Urinary bladder (tissue), 4 donors: ENCODE data around the gene TPRG1L. TPM values are rescaled to one million over a fixed set of nuclear protein-coding genes. Genes with fewer than 3 reads are reported as not detected.

Source experiments
- DNase-seq: peaks from one replicate; pipeline ENCODE4 v3.0.0-alpha.2; 2015; ENCODE audit errors: extremely low spot score
- H3K27ac ChIP-seq: one replicate; pipeline ENCODE4 v1.5.1; 2013; ENCODE audit warnings: low read depth, mild to moderate bottlenecking, moderate library complexity
- H3K36me3 ChIP-seq: one replicate; pipeline ENCODE4 v1.6.1; 2013; ENCODE audit warnings: mild to moderate bottlenecking, moderate library complexity; ENCODE audit not compliant: insufficient read depth
- H3K4me1 ChIP-seq: one replicate; pipeline ENCODE4 v1.6.1; 2013; ENCODE audit warnings: mild to moderate bottlenecking, moderate library complexity; ENCODE audit not compliant: insufficient read depth
- H3K4me3 ChIP-seq: one replicate; pipeline ENCODE4 v1.5.1; 2013; ENCODE audit warnings: low read depth, low read length
- WGBS: extraction: QIAGEN DNeasy Blood & Tissue Kit; methylation state at CpG from one replicate; pipeline ENCODE4 v1.1.7; 2013; 5-methylcytosine and 5-hydroxymethylcytosine counted together
- polyA plus RNA-seq: library from polyadenylated mRNA; stranded (reverse); fragments of 200-250 nt; gene quantifications from one replicate; pipeline ENCODE4 v1.2.3, GENCODE V29; 2013
- total RNA-seq: library from RNA; depleted of rRNA; stranded (reverse); fragments of >200 nt; gene quantifications from one replicate; pipeline ENCODE4 v1.2.3, GENCODE V29; 2014
- donor health status: healthy with polysubstance abuse.
- donor health status: healthy.

Gene TPRG1L
- total and polyA plus RNA-seq, 2 donors, result 22.9 to 60.8 TPM

GRCh38 chr1:3644273-3644672 is 19.5 kb downstream of the TPRG1L start:
- Histone ChIP-seq H3K4me3 (no peak overlapping the region), H3K4me1 (no peaks in the 10 kb centered on the region), H3K36me3 (no peaks in the 10 kb centered on the region), H3K27ac (no peak overlapping the region)
- WGBS, result 93% methylated on average over 20 of the region's 25 CpGs
- no peak for DNase-seq

DNA sequence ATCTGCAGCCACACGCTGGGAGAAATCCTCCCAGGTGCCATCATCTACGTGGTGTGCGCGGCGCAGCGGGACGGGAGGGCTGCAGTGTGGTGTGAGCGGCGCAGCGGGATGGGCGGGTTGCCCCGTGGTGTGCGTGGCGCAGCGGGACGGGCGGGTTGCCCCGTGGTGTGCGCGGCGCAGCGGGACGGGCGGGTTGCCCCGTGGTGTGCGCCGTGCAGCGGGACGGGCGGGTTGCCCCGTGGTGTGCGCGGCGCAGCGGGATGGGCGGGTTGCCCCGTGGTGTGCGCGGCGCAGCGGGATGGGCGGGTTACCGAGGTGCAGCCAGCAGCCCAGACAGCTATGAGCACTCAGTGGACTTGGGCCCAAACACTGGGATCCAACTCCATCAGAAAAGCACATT is 20.4 kb downstream of the TPRG1L start:
- DNase-seq, result no peak
- no peak overlapping the region for H3K4me3 ChIP-seq
- 94% methylated on average over 43 of the region's 43 CpGs for WGBS
- no peak overlapping the region for H3K27ac ChIP-seq
- H3K36me3 ChIP-seq, result no peaks in the 10 kb centered on the region
- H3K4me1 ChIP-seq, result no peaks in the 10 kb centered on the region

DNA sequence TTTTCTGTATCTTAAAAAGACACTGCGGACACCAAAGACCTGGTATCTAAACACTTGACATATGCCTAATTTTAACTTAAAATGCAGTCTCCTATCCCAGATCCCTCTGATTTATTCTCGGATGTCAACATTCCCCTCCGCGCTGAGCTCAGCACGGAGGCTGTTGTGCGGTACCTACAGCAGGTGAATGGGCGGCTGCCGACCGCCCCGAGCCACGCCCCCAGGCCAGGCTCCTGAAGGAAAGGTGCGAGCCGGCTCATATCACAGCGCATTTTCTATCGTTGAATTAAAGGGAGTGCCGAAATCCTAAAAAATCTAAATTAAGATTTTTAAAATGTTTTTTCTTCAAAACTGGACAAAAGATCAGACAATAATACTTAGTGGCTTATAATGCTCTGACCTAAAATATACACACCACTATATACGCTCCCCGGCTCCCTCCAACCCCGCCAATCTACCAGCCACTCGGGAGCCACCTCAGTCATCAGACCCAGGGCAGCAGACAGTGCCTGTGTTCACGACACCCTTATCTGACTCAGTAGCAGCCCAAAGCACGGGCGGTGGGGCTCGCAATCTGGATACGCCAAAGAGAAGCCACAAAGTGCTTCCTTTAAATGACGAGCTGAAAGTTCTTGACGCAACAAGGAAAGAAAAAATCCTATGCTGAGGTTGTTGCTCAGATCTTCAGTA is 21.0 kb downstream of the TPRG1L start:
- no peak for DNase-seq
- Histone ChIP-seq H3K27ac (no peak overlapping the region), H3K4me3 (no peak overlapping the region), H3K36me3 (no peaks in the 10 kb centered on the region), H3K4me1 (no peaks in the 10 kb centered on the region)
- WGBS, result 94% methylated on average over 27 of the region's 27 CpGs

GRCh38 chr1:3646596-3646995 is 21.8 kb downstream of the TPRG1L start:
- Histone ChIP-seq H3K4me3 (no peak overlapping the region), H3K27ac (no peak overlapping the region), H3K36me3 (no peaks in the 10 kb centered on the region), H3K4me1 (no peaks in the 10 kb centered on the region)
- no peak for DNase-seq
- 94% methylated on average over 20 of the region's 20 CpGs for WGBS

DNA sequence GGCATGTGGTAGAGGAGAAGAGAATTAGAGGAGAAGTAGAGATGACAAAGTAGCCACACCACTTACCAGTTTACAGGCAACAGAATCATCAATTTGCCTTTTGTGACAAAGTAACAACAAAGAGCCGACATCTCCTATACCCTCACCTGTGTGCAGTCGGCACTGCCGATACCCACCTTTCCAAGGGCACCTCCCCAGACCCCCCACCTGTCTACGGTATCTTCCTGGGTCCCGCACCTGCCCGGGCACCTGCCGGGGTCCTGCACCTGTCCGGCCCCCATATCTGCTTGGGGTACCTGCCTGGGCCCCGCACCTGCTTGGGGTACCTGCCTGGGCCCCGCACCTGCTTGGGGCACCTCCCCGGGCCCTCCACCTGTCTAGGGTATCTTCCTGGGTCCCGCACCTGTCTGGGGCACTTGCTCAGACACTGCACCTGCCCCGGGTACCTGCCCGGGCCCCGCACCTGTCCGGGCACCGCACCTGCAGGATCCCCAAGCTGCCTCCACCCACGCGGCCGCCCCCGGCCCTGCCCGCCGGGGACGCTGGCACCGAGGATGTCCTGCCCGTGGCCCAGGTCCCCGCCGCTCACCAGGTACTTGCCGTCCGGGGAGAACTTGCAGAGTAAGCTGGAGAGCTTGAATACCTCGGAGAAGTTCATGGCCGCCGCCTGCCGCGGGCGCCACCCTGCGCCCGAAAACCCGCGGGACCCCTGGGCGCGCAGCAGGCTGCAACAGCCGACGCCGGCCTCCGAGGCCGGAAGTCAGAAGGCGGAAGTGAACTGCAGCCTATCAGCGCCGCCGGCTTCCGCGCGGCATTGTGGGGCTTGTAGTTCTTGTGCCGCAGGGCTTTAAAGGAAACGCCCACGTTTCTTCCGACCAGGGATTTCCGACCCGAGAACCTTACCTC is 24.8 kb downstream of the TPRG1L start, which contains the start of gene WRAP73:
Gene WRAP73, minus strand, starts transcription at position 762 of the 906 bp plus-strand sequence. Its CDS starts 104 bp downstream, at position 658.
- Histone ChIP-seq H3K4me1 (no peaks in the 10 kb centered on the region), H3K27ac (no peak within 1 kb of the TSS), H3K36me3 (no peaks in the 10 kb centered on the region), H3K4me3 (peak within 1 kb of the TSS; percentile 81)
- 3% methylated on average over 60 of the region's 60 CpGs for WGBS
- peak; percentile 77 for DNase-seq

DNA sequence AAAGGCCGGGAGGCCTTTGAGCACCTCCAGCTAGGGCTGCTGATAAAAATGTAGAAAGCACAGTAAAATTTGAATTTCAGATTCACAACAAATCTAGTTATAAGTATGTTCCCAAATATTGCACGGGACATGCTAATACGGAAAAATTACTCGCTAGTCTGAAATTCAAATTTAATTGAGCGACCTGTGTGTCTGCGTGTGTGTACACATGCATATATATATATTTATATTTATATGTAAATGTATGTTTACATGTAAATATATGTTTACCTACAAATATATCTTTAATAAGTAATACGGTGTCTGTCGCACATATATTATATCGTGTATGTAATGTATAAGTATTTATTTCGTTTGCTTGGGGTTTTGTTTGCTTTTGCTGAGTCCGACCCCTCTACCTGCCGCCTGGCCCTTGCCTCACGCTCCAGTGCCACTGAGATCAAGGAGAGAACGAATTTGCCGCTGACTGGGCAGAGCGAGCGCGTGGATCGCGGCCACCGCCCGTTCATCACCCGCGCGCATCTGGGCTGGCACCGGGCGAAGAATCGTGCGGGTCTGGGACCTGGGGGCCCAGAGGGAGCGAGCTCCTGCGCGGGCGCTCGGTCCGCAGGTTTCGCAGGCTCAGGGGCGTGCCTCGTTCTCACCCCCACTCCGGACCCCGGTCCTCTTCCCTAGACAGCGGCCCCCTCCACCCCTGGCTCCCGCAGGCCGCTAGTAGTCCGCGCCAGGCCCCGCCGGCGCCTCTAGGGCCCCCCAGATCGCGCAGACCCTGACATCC is 25.6 kb downstream of the TPRG1L start:
- no peak for DNase-seq
- Histone ChIP-seq H3K36me3 (no peaks in the 10 kb centered on the region), H3K27ac (no peak overlapping the region), H3K4me1 (no peaks in the 10 kb centered on the region), H3K4me3 (peak overlapping the region; percentile 81)
- 9% methylated on average over 50 of the region's 50 CpGs for WGBS

DNA sequence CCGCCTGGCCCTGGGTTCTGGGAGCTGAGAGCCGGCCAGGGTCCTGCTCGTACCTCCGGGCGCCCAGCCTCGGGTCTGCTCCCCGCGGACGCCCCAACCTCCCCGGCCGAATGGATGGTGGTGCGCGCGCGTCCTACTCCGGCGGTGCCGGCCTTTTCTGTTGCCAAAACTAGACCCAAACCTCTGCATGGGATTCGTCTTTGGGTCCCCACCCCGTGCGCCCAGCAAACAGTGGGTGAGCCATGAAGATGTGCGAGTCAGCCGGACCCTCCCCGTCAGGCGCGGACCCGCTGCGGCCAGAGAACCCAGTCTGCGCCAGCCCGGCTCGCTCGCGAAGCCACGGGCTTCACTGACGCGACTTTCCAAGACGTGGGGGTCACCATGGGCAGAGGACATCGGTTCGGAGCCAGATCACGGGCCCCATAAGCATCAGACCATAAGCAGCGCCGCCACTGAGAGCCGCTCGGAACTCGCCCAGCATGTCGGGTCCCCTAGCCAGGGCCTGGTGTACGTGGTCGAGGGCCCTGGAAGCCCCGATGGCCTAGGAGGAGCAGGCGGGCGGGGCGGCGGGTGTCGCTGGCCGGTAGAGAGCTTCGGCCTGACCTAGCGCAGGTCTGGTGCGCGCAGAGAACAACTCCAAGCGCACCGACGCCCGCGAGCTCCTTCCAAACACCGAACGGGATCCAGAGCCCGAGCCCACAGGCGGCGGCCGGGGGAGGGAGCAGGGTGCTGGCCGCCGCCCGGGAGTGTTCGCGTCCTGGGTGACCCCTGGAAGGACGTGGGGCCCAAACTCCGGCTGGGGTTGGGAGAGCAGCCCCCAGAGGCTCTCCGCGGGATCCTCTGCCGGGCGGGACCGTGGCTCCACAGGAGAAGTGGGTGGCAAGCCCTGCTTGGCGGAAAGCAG is 26.5 kb downstream of the TPRG1L start:
- Histone ChIP-seq H3K4me1 (no peaks in the 10 kb centered on the region), H3K4me3 (peak overlapping the region; percentile 41)
- no peak for DNase-seq

DNA sequence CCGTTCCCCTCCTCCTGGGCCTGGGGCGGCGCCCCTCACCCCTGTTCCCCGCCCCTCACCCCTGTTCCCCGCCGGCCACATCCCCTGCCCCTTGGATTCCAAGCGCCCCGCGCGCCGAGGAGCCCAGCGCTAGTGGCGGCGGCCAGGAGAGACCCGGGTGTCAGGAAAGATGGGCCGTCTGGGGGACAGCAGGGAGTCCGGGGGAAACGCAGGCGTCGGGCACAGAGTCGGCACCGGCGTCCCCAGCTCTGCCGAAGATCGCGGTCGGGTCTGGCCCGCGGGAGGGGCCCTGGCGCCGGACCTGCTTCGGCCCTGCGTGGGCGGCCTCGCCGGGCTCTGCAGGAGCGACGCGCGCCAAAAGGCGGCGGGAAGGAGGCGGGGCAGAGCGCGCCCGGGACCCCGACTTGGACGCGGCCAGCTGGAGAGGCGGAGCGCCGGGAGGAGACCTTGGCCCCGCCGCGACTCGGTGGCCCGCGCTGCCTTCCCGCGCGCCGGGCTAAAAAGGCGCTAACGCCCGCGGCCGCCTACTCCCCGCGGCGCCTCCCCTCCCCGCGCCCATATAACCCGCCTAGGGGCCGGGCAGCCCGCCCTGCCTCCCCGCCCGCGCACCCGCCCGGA is 27.2 kb downstream of the TPRG1L start, which contains the start of gene TP73:
Gene TP73, plus strand, starts transcription at position 587 of the 618 bp plus-strand sequence. CDS start 29,850 bp downstream, outside the sequence.
- Histone ChIP-seq H3K27ac (no peak within 1 kb of the TSS), H3K36me3 (no peaks in the 10 kb centered on the region), H3K4me3 (peak within 1 kb of the TSS; percentile 41), H3K4me1 (no peaks in the 10 kb centered on the region)
- DNase-seq, result no peak
- WGBS, result under 1% methylated on average over 80 of the region's 80 CpGs

More for the DNA sequence above, 26.5 kb downstream of the TPRG1L start:
- no peaks in the 10 kb centered on the region for H3K36me3 ChIP-seq
- WGBS, result 3% methylated on average over 83 of the region's 83 CpGs
- H3K27ac ChIP-seq, result no peak overlapping the region

- no peaks in the 10 kb centered on the region for H3K36me3 ChIP-seq
- H3K4me3 ChIP-seq, result peak overlapping the region; percentile 41
- no peak overlapping the region for H3K27ac ChIP-seq
- no peaks in the 10 kb centered on the region for H3K4me1 ChIP-seq
- DNase-seq, result no peak
- 2% methylated on average over 68 of the region's 68 CpGs for WGBS
These were observed 27.9 kb downstream of the TPRG1L start for GRCh38 chr1:3652548-3653285.

DNA sequence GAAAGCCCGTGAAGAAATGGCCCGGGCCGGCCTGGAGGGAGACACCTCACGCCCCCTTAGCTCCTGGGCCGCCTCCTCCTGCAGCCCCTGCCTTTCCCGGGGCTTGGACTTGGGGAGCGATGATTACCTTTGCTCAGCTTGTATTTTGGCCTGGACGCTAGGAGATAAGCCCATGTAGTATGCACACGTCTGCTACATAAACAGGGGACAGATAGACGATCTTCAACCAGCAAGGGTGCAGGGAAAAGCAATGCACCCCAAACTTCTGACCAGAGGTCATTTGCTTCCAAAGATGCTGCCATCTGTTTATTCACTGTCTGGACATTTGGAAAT is 28.4 kb downstream of the TPRG1L start:
- 20% methylated on average over 10 of the region's 10 CpGs for WGBS
- H3K4me3 ChIP-seq, result no peak overlapping the region

GRCh38 chr1:3654549-3655281 is 29.9 kb downstream of the TPRG1L start:
- WGBS, result 82% methylated on average over 22 of the region's 22 CpGs
- Histone ChIP-seq H3K4me1 (no peaks in the 10 kb centered on the region), H3K27ac (no peak overlapping the region), H3K4me3 (no peak overlapping the region), H3K36me3 (no peaks in the 10 kb centered on the region)
- no peak for DNase-seq

More for the DNA sequence above, 28.4 kb downstream of the TPRG1L start:
- no peak for DNase-seq
- Histone ChIP-seq H3K4me1 (no peaks in the 10 kb centered on the region), H3K27ac (no peak overlapping the region), H3K36me3 (no peaks in the 10 kb centered on the region)
